HG03135 (cell line): ENCODE results near the gene RTN1.

Experiments used
- ATAC-seq: cut with Tn5 transposase; IDR thresholded peaks from one replicate; pipeline ENCODE4 v1.9.1; 2021; ENCODE audit warnings: mild to moderate bottlenecking, moderate library complexity; ENCODE audit not compliant: unreplicated experiment

The RTN1 gene

DNA sequence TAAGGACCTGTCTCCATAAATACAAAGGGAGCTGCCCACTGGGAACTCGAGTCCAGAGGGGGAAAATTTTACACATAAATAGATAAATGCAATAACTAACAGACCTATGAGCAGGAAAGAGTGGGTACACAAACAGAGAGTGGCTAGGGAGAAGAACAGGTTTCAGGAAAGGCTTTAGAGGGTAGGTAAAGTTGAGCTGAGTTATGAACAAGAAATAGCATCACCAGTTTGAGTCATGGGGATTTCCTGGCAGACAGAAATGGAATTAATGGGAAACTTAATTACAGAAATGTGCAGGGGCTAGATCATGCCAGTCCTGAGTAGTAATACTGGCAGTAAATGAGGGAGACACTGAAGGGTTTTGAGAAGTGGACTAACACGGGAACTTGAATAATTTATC, 236.0 kb downstream of the RTN1 start:
- no peak for ATAC-seq

DNA sequence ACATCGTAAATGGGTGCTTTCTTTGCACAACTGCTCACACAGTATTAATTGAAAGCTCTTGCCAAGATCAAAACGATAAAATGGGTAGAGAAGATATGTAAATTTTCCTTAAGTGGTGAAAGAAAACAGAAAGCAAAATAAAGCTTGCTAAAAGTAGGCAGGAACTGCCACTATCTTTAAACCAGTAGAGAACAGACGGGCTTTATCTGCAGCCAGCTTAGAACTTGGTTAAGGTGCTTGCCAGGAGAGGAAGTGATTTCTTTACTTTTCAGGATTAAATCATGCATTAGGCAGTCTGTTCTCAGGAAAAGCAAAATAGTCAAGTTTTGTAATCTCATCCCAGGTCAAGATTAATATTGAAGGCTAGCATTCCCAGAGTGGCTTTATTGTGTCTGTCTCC, 237.1 kb downstream of the RTN1 start:
- ATAC-seq: no peak

DNA sequence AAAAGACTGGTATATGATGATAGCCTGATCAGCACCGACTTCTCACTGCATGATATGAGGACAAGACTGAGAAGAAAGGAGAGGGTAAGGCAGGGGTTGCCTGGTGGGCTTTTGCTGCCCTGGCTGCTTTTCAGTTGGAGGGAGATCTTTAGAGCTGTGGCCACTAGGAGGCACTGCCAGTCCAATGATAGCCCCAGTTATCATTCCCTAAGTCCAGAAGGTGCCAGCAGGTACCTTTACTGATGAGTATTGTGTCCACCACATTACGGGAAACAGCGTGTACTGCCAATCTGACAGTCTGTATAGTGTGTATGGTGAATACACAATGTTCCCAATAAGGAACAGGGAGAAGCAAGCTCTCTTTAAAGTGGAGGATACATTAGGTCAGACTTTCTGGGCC, 238.2 kb downstream of the RTN1 start:
- no peak for ATAC-seq

DNA sequence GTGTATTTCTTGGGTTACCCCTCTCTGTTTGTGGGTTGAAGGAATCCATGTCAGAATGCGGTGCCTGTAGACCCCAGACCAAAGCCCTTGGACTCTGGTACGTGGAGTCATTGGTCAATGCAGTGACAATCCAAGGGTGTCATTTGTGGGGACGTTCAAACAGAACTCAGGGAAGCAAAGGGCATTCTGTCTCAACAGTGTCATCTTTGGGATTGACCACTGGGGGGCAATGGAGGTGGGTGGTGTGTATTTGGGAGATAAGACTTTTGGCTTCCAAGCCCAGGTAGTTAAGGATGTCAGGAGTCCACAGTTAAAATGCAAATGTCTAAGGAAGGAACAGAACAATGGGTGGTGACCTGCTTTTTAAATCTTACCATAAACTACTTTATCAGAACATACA, 239.3 kb downstream of the RTN1 start:
- ATAC-seq: no peak

DNA sequence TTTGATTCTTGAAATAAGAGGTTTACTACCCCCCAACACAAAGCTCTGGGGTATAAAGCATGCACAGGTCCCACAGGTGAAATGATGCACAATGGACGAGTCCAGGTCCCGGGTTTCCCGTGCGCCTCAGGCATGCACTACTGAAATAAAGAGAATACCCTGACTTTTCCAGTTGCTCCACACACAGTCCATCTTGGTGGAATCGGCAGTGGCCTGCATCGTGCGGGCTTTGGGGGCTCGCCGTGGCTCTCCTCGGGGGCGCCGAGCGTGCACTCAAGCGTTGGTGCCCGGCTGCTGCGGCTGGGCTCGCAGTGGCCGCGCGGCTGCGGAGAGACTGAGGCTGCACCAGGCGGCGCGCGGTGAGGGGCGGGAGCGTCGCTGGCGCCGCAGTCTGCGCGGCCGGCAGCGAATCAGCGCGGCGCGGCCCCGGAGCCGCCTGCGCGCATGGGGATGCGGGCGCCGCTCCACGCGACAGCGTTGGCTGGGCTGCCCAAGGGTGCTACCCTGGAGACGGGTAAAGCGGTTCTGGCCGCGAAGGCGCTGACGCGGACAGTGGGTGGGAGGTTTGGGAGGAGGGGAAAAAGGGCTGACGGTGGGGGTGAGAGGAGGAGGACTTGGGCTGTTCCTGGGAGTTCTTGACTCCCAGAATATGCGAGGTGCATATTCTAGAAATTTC, 240.2 kb downstream of the RTN1 start:
- no peak for ATAC-seq

DNA sequence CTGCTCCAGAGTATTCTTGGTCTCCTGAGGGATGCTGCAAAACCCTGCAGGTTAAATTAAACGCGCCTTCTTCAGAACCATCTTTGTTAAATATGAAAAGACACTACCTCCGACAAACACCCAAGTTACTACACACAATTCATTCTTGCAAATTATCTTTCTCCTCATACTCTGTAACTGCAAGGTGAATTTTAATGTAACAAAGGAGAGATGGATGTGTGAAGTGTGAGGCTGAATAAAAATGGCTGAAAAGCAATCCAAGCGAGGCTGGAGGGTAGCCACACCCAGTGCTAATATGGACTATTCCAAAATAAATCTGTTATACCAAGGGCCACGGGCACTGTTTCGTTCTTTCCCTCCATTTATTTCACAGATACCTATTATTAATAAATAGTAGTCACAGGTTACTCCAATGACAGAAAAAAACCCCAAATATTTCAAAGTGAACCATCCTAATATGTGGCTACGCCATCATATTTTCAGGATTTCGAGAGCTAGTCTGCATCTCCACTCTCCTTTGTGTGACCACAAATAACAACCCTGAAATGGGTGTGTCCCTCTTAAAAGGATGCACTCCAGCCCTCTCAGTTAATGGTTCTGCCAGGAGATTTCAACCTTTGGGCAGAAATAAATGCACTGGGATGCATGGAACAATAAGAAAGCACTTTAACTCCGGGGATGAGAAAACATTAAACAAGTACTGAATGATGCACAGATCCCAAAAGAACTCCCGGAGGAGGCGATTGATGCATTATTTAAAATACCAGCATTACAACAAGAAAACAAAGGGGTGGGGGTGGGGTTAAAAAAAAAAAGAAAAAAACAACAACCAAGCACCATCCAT, 240.9 kb downstream of the RTN1 start:
- ATAC-seq: no peak

DNA sequence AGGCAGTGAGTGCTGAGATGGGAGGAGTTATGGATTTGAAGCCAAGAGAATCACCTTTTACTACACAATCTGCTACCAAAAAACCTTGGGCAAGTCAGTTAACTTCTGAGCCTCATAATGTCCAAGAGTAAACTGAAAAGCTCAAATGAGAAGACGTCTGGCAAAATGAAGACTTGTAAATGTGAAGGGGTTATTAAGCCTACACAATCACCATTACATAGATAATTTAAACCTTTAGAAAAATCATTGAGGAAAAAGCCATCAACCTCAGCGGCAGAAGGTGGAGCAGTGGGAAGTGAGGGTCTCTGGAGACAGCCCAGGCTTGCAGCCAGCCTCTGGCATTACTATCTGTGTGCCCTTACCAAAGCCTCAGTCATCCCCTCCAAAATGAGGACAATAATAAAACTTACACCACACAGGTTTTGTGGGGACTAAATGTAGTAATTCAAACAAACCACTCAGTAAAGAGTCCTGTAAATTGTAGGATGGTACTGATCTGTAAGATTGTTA, 243.5 kb downstream of the RTN1 start:
- ATAC-seq: no peak

DNA sequence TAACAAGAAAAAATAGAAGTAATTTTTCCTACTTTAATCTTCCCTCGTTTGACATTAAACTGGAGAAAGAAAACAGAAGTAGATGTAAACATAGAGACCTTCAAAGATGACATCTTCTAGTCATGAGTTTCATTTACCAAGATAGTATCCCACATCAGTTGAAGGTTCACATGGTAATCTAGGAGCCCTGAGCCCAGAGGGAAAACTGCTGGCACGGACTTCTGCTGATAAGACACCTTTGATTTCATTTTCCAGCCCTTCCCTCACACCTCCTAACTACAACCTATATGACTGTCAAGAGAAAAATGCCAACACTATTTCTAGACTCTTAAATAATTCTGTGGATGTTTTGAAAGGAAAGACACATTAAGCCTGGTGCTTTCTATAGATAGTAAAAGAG, 247.9 kb downstream of the RTN1 start:
- ATAC-seq: no peak

DNA sequence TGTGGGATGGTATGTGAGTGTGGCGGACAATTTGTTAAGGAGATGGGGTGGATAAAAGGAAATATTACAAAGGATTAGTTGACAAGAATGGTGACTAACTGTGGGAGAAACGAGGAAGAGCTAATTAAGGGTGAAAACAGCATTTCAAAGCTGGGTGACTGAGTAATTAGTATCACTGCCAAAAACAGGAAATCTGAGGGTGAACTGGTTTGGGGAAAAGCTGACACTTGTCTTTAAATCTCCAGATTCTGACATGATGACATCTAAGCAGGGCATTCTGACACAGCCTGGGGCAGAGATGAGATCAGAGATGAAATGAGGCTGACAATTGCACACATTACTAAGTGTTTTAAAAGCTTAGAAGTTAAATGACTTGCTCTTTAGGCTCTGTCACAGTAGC, 251.5 kb downstream of the RTN1 start:
- no peak for ATAC-seq

DNA sequence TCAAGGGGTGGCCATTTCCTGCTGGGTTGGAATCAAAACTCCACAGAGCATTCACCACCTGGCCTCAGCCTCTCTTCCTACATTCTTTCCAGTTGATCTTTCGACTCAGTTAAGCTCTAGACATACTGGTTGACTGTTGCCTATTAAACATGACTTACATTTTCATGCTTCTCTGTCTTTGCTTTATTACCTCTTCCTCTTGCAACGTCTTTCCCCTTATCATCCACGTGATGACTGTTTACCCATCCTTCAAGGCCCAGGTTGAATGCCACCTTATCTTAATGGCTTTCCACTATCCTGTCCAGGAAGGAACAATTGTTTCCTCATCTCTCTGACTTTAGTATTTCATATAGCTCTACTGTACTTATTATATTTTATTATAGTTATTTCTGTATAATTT, 269.5 kb downstream of the RTN1 start:
- ATAC-seq: no peak

DNA sequence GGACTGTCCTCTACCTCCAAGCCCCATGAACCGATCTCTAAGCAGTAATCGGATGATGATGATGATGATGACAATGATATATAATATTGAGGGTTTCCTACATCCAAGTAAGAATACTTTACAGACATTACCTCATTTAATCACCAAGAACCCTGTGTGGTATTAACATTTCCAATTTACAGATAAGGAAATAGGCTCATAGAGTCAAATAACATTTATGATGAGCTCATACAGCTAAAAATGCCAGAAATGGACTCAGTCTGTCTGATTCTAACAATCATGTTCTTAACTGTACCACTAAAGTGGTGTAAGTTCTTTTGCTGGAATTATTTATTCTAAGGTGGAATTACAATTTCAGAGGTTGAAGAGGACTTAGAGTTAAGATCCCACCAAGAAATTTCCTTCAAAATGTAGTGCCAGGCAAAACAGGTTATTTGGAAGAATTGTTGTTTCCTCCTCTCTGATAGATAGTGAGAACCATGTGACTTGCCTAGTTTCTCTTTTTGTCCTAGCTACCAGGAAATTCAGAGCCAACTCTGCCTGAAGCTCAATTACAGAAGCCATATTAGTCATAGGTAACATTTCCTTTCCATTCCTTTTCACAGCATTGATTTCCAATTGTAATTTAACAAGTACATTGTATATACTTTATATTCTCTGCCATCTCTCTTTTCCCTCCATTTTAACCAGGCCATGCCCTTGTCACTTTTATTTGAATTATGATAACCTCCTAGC, 270.2 kb downstream of the RTN1 start:
- ATAC-seq: no peak

DNA sequence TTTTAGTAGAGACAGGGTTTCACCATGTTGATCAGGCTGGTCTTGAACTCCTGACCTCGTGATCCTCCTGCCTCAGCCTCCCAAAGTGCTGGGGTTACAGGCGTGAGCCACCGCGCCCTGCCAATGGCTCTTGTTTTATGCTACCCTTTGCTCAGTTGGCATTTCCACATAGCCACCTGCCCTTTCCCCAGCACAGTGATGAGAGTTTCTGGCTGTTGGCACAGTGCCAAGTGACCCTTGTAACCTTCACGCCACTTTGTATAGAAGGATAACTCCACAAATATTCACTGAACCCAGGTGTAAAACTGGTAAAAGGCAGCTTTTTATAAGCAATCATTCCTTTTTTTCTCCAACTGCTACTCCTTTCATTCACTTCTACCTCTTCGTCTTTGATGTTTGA, 275.5 kb downstream of the RTN1 start:
- ATAC-seq: no peak

DNA sequence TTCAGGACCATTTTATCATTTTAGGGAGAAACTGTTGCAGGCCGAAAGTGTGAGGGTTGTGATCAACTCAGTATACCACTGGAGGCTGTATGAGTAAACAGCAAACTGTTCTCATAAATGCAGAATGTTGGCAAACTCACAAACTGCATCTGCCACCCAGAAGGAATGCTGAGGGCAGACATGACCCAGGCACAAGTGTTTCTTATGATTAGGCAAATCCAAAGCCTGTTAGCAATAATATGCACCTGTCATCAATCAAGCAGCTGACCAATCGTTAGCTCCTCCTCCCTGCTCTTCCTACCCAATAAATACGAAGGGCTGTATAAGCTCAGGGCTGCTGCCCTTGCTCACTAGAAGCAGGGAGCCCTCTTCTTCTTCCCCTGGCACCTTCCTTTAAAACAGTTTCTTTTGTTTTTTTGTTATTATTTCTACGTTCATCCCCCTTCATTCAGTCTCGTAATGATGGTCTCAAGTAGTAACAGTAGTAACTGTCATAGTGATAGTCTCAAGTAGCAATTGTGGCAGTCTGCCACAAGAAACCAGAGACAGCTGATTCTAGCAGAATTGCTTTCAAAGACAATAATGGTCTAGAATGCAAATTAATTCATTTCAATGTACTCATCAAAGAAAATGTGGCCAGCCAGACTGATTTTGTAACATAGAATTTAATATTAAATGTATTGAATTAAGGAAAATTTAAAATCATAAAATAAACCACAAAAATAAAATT, 278.8 kb downstream of the RTN1 start:
- no peak for ATAC-seq

DNA sequence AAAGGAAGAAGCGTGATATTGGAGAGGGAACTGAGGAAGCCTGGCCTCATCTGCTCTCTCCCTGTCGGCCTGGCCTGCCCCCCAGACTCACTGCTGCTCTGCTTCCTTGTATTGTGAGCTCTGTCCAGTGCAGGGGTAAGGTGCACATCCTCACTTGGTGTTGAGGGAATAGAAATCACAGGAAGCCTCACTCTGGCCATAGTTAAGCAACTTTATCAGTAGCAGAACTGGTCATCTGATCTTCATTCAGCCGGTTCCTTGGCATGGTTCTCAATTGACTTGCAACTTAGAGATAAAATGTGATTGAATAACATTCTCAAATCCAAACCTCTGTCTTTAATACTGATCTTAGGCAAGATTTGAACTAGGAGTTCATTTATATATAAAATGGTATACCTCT, 282.5 kb downstream of the RTN1 start:
- no peak for ATAC-seq

DNA sequence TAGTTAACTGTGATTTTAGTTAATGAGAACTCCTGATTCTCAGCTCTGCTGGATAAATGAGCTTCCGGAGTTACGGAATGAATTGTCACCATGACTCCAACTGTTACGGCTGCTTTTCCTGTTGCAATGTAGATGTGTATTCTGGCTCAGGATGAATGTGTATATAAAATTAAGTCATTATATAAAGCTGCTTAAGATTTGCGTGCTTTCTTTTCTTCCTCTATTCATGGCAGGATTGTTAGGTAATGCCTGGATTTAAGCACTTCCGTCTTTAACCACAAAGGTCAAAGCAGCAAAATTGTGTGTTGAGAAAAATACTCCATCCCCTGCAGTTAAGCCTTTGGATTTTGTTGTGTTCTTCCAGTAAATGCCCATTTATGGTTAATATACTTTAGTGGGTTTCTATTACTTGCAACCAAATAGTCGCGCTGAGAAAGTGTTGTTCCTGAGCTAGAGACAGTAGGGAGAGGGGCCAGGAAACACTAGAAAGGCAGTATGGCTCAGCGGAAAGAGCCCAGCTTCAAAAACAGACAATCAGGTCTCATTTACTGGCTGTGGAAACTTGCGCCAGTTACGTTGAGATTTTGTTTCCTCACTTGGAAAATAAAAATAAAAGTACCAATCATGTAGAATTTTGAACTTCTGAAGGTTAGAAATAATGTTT, 284.6 kb downstream of the RTN1 start:
- ATAC-seq: no peak

DNA sequence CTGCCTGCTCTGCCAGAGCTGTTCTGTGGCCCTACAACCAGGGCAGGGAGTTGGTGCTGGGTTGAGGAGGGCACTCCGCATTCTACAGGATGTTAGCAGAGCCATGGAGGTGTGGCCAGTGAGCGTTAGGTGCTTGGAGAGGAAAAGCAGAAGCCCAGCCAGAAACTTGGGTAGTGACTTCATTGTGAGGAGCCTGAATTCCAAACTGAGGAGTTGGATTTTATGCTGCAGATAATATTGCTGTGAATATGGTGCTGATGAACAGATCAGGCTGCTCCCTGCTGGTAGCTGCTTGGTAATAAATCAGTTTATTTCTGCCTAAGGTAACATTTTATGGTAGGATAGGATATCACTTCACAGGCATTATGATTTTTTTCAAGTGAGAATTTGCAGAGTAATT, 286.8 kb downstream of the RTN1 start:
- no peak for ATAC-seq

DNA sequence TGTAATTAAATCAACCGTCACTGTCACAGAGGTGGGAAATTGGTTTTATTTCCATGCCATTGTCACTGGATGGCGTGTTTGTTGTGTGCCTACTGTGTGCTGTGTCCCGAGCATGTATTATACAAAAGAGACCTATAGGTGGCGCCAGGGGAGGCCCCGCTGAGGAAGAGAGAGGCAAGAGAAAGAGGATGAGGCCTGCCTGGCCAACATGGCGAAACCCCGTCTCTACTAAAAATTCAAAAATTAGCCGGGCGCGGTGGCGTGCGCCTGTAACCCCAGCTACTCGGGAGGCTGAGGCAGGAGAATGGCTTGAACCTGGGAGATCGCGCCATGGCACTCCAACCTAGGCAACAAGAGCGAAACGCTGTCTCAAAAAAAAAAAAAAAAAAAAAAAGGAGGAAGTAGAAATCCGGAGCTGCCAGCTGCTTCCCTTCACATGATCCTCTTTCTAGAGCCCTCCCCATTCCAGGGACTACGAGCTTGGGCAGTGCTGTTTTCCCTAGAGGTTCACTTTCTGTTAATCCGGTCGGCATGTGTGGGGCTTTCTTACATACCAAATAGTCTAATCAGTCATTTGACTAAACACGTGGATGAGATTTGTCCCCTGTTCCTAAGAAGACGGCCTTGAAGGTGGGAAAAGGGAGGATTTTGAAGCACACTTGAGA, 287.6 kb downstream of the RTN1 start:
- no peak for ATAC-seq

DNA sequence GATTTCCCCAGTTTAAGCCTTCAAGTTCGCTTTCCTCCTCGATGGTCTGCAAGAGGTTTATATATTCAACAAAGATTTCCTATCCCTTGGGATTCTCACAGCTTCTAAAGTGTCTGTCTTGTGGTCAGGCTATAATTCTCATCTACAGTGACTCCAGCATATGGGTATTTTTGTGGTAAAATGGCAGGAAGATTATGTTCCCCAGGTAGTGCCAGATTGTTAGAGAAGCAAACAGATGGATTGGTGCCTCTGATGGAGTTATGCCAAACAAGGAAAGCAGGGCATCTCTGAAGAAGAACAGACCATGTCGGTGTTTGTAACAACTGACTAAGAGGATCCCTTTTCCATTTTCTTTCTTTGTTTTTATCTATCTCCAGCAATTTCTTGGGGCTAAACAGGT, 288.4 kb downstream of the RTN1 start:
- no peak for ATAC-seq

DNA sequence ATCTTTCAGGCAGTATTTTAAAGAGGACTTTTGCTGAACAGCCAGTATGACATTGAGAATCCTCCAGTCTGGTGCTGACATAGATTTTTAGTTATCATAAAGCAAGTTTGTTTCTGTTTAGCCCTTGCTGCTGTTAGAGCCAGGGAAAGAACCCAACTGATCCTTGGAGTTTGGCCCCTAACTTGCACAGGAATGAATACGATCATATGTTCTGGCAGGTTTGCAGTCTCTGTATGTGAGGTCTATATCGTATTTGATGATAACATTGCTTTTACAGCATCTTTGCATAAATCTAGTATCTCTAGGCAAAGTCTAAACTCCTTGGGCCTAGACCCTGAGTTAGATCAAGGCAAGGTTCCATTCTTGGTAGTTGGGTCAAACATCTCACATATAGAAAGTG, 289.7 kb downstream of the RTN1 start:
- ATAC-seq: no peak
